Panc1 (cell line): ENCODE data around the gene GAS7.

ENCODE experiments used
- CTCF ChIP-seq: fragments of 450-650 bp; IDR thresholded peaks from 2 replicates; pipeline ENCODE4 v1.5.1; 2017; ENCODE audit warnings: mild to moderate bottlenecking
- POLR2AphosphoS5 ChIP-seq: IDR thresholded peaks from 2 replicates; pipeline ENCODE4 v1.6.1; 2012; ENCODE audit warnings: mild to moderate bottlenecking, low read depth, low read length, moderate library complexity

DNA sequence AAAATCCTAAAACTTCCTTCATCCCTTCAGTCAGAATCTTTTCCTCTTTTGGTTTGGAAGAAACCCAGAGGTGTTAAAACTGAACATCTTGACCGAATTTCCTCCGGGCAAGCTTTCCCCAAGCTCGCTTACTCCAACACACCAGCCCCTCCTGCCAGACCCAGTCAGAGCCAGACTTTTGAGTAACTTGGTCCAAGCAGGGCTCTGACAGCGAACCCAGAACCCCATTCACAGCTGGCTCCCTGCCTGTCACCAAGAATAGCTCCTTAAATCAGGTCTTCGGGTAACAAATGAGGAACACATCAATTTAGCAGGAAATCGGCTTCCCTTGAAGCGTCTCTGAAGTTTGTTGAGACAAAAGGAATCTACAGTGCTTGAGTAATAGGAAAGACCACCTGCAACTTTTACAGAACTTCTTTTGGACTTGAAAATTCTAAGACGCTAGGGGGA lies 27.3 kb downstream of the GAS7 start:
- no peak for TF ChIP-seq CTCF
- no peak for TF ChIP-seq POLR2AphosphoS5
